Measurements from ENCODE around the gene TENT5A. TPM values are rescaled to one million over a fixed set of nuclear protein-coding genes. Genes with fewer than 3 reads are reported as not detected.
A peak's percentile ranks its signal among the peaks of the same experiment; 100 is the strongest.
"Not testable (repeated sequence)": the region's sequence is repeated elsewhere in the genome, so short reads cannot be mapped to it uniquely, and the experiment has no call there.

The TENT5A gene
- total RNA-seq, 2 donors from 2014 or later = 0.41 to 0.79 TPM

GRCh38 chr6:81750681-81751387 lies 1.6 kb downstream of the TENT5A start:
- Mint-ChIP-seq H3K4me3 (peak overlapping the region; percentile 83), H3K27ac (peak overlapping the region; percentile 45)

GRCh38 chr6:81750200-81750599 lies 2.3 kb downstream of the TENT5A start:
- H3K27ac Mint-ChIP-seq = no peak overlapping the region
- H3K4me1 Mint-ChIP-seq = peaks cover 5% of the 10 kb centered on the region
- H3K4me3 Mint-ChIP-seq = peak overlapping the region; percentile 83
- peaks cover 16% of the 10 kb centered on the region for H3K27me3 Mint-ChIP-seq
- ATAC-seq (replicated peaks) = no peak
- H3K9me3 Mint-ChIP-seq = no peaks in the 10 kb centered on the region
- H3K36me3 Mint-ChIP-seq (ENCODE audit: low read depth) = peaks cover 8% of the 10 kb centered on the region

More at GRCh38 chr6:81750681-81751387, 1.6 kb downstream of the TENT5A start:
- Mint-ChIP-seq H3K9me3 (no peaks in the 10 kb centered on the region), H3K36me3 (ENCODE audit: low read depth) (peaks cover 8% of the 10 kb centered on the region), H3K27me3 (peaks cover 16% of the 10 kb centered on the region), H3K4me1 (peaks cover 5% of the 10 kb centered on the region)
- no peak for ATAC-seq (replicated peaks)

- peaks cover 8% of the 10 kb centered on the region for H3K36me3 Mint-ChIP-seq (ENCODE audit: low read depth)
- H3K4me1 Mint-ChIP-seq = peaks cover 5% of the 10 kb centered on the region
- no peaks in the 10 kb centered on the region for H3K9me3 Mint-ChIP-seq
- no peak overlapping the region for H3K4me3 Mint-ChIP-seq
- H3K27ac Mint-ChIP-seq = no peak overlapping the region
- ATAC-seq (replicated peaks) = no peak
- peaks cover 16% of the 10 kb centered on the region for H3K27me3 Mint-ChIP-seq
Measured at GRCh38 chr6:81749707-81750106, 2.8 kb downstream of the TENT5A start.

- Mint-ChIP-seq H3K27me3 (peaks cover 11% of the 10 kb centered on the region), H3K4me1 (peaks cover 5% of the 10 kb centered on the region), H3K9me3 (no peaks in the 10 kb centered on the region), H3K36me3 (ENCODE audit: low read depth) (peaks cover 8% of the 10 kb centered on the region), H3K27ac (no peak overlapping the region), H3K4me3 (no peak overlapping the region)
- ATAC-seq (replicated peaks) = no peak
Measured at GRCh38 chr6:81748994-81749393, 3.5 kb downstream of the TENT5A start.

GRCh38 chr6:81747327-81747726 lies 5.2 kb downstream of the TENT5A start:
- H3K36me3 Mint-ChIP-seq (ENCODE audit: low read depth) = peaks cover 8% of the 10 kb centered on the region

GRCh38 chr6:81744131-81744530 lies 8.3 kb downstream of the TENT5A start:
- no peak for ATAC-seq (replicated peaks)
- Mint-ChIP-seq H3K4me1 (peaks cover 2% of the 10 kb centered on the region), H3K4me3 (no peak overlapping the region), H3K36me3 (ENCODE audit: low read depth) (peaks cover 4% of the 10 kb centered on the region), H3K9me3 (no peaks in the 10 kb centered on the region), H3K27me3 (no peaks in the 10 kb centered on the region), H3K27ac (no peak overlapping the region)

More at GRCh38 chr6:81747327-81747726, 5.2 kb downstream of the TENT5A start:
- no peak for ATAC-seq (replicated peaks)
- Mint-ChIP-seq H3K4me3 (no peak overlapping the region), H3K27ac (no peak overlapping the region), H3K27me3 (peaks cover 11% of the 10 kb centered on the region), H3K4me1 (peaks cover 5% of the 10 kb centered on the region), H3K9me3 (no peaks in the 10 kb centered on the region)

- Mint-ChIP-seq H3K4me3 (no peak overlapping the region), H3K9me3 (no peaks in the 10 kb centered on the region), H3K4me1 (no peaks in the 10 kb centered on the region), H3K27ac (no peak overlapping the region), H3K27me3 (no peaks in the 10 kb centered on the region), H3K36me3 (ENCODE audit: low read depth) (no peaks in the 10 kb centered on the region)
- no peak for ATAC-seq (replicated peaks)
Measured at GRCh38 chr6:81743649-81744048, 8.8 kb downstream of the TENT5A start.

GRCh38 chr6:81741689-81742088 lies 10.8 kb downstream of the TENT5A start:
- ATAC-seq (replicated peaks) = no peak
- Mint-ChIP-seq H3K4me1 (no peaks in the 10 kb centered on the region), H3K36me3 (ENCODE audit: low read depth) (no peaks in the 10 kb centered on the region), H3K4me3 (no peak overlapping the region), H3K27ac (no peak overlapping the region), H3K9me3 (no peaks in the 10 kb centered on the region), H3K27me3 (no peaks in the 10 kb centered on the region)

- H3K4me1 Mint-ChIP-seq; H3K36me3 Mint-ChIP-seq (ENCODE audit: low read depth); H3K27me3 Mint-ChIP-seq; H3K9me3 Mint-ChIP-seq; H3K4me3 Mint-ChIP-seq; H3K27ac Mint-ChIP-seq; ATAC-seq (replicated peaks): not testable (repeated sequence)
Measured at GRCh38 chr6:81740591-81740990, 11.9 kb downstream of the TENT5A start.

GRCh38 chr6:81739230-81740195 lies 13.0 kb downstream of the TENT5A start:
- H3K36me3 Mint-ChIP-seq (ENCODE audit: low read depth) = no peaks in the 10 kb centered on the region

GRCh38 chr6:81736428-81736827 lies 16.1 kb downstream of the TENT5A start:
- Mint-ChIP-seq H3K9me3 (no peaks in the 10 kb centered on the region), H3K27me3 (no peaks in the 10 kb centered on the region), H3K36me3 (ENCODE audit: low read depth) (no peaks in the 10 kb centered on the region), H3K4me1 (no peaks in the 10 kb centered on the region), H3K27ac (no peak overlapping the region), H3K4me3 (no peak overlapping the region)
- ATAC-seq (replicated peaks) = no peak

More at GRCh38 chr6:81739230-81740195, 13.0 kb downstream of the TENT5A start:
- Mint-ChIP-seq H3K4me3 (no peak overlapping the region), H3K4me1 (no peaks in the 10 kb centered on the region), H3K27me3 (no peaks in the 10 kb centered on the region), H3K27ac (no peak overlapping the region), H3K9me3 (no peaks in the 10 kb centered on the region)
- no peak for ATAC-seq (replicated peaks)

GRCh38 chr6:81735756-81736380 lies 16.6 kb downstream of the TENT5A start:
- Mint-ChIP-seq H3K36me3 (ENCODE audit: low read depth) (no peaks in the 10 kb centered on the region), H3K27ac (no peak overlapping the region), H3K9me3 (no peaks in the 10 kb centered on the region), H3K4me1 (no peaks in the 10 kb centered on the region), H3K4me3 (no peak overlapping the region), H3K27me3 (no peaks in the 10 kb centered on the region)
- ATAC-seq (replicated peaks) = no peak

GRCh38 chr6:81734500-81735150 lies 17.9 kb downstream of the TENT5A start:
- H3K4me1 Mint-ChIP-seq = no peaks in the 10 kb centered on the region
- no peak overlapping the region for H3K4me3 Mint-ChIP-seq
- no peak for ATAC-seq (replicated peaks)
- no peaks in the 10 kb centered on the region for H3K36me3 Mint-ChIP-seq (ENCODE audit: low read depth)
- no peaks in the 10 kb centered on the region for H3K27me3 Mint-ChIP-seq
- no peak overlapping the region for H3K27ac Mint-ChIP-seq
- H3K9me3 Mint-ChIP-seq = no peaks in the 10 kb centered on the region

GRCh38 chr6:81734081-81734480 lies 18.4 kb downstream of the TENT5A start:
- no peaks in the 10 kb centered on the region for H3K27me3 Mint-ChIP-seq

More at GRCh38 chr6:81734081-81734480, 18.4 kb downstream of the TENT5A start:
- no peaks in the 10 kb centered on the region for H3K4me1 Mint-ChIP-seq
- H3K9me3 Mint-ChIP-seq = no peaks in the 10 kb centered on the region
- no peaks in the 10 kb centered on the region for H3K36me3 Mint-ChIP-seq (ENCODE audit: low read depth)
- no peak overlapping the region for H3K4me3 Mint-ChIP-seq
- ATAC-seq (replicated peaks) = no peak
- H3K27ac Mint-ChIP-seq = no peak overlapping the region
